MCF 10A (cell line): ENCODE results near the gene IFRD2. TPM values are rescaled to one million over a fixed set of nuclear protein-coding genes. Genes with fewer than 3 reads are reported as not detected.

ENCODE experiments used
- BruUV-seq: library from RNA; stranded (reverse); fragments of 400-500 nt; replicated peaks from 2 replicates; lab custom pipeline; 2021; lab: Mats Ljungman, UMichigan
- CTCF ChIA-PET: fragments of 300-600 bp; sonication (Branson Sonifier 250); formaldehyde crosslinking; extraction: SDS; loops from one replicate; lab custom pipeline; 2021; ENCODE audit warnings: antibody characterized with exemption, inconsistent platforms; lab: Yijun Ruan, JAX
- POLR2A ChIA-PET: fragments of 300-600, 350-650 bp; sonication (Branson Sonifier 250); formaldehyde crosslinking; extraction: SDS; loops from one replicate; lab custom pipeline; 2020; ENCODE audit warnings: antibody characterized with exemption, inconsistent platforms; lab: Yijun Ruan, JAX
- DNase-seq: peaks from one replicate; pipeline ENCODE4 v3.0.0-alpha.2; 2018; ENCODE audit not compliant: unreplicated experiment
- H3K27ac Mint-ChIP-seq: one replicate; pipeline ENCODE4 v1.8.0; 2022; ENCODE audit warnings: mild to moderate bottlenecking, low read depth, mixed read lengths; ENCODE audit not compliant: unreplicated experiment
- H3K27me3 Mint-ChIP-seq: one replicate; pipeline ENCODE4 v1.8.0; 2022; ENCODE audit warnings: mixed read lengths; ENCODE audit not compliant: insufficient read depth, unreplicated experiment
- H3K36me3 Mint-ChIP-seq: one replicate; pipeline ENCODE4 v1.8.0; 2022; ENCODE audit warnings: mild to moderate bottlenecking, moderate library complexity, mixed read lengths; ENCODE audit not compliant: insufficient read depth, unreplicated experiment
- H3K4me1 Mint-ChIP-seq: one replicate; pipeline ENCODE4 v1.8.0; 2022; ENCODE audit warnings: mixed read lengths; ENCODE audit not compliant: insufficient read depth, unreplicated experiment
- H3K4me3 Mint-ChIP-seq: one replicate; pipeline ENCODE4 v1.8.0; 2022; ENCODE audit warnings: mild to moderate bottlenecking, moderate library complexity, mixed read lengths; ENCODE audit not compliant: unreplicated experiment
- H3K9me3 Mint-ChIP-seq: one replicate; pipeline ENCODE4 v1.8.0; 2022; ENCODE audit warnings: mixed read lengths; ENCODE audit not compliant: unreplicated experiment
- intact Hi-C: fragments of 100-400 bp; cut with micrococcal nuclease; formaldehyde crosslinking; loops from 2 replicates; pipeline ENCODE4 v1.14.1; 2022
- total RNA-seq: library from RNA; stranded (reverse); gene quantifications from 2 replicates; pipeline ENCODE4 v1.2.3, GENCODE V29; 2022
- TF ChIP-seq, protein P1 (sequence below): fragments of 200-600 bp; IDR thresholded peaks from one replicate; pipeline ENCODE4 v1.8.0; 2022; ENCODE audit warnings: antibody characterized with exemption, mild to moderate bottlenecking; ENCODE audit not compliant: unreplicated experiment

Gene IFRD2
- total RNA-seq, 1 experiment from 2014 or later: 182 TPM

GRCh38 chr3:50318615-50319014, 26.4 kb upstream of the IFRD2 start:
- Mint-ChIP-seq H3K27ac (no peak overlapping the region), H3K36me3 (peaks cover 6% of the 10 kb centered on the region), H3K9me3 (no peaks in the 10 kb centered on the region), H3K4me3 (no peak overlapping the region), H3K27me3 (no peaks in the 10 kb centered on the region), H3K4me1 (peaks cover 28% of the 10 kb centered on the region)
- TF ChIP-seq, protein P1, sequence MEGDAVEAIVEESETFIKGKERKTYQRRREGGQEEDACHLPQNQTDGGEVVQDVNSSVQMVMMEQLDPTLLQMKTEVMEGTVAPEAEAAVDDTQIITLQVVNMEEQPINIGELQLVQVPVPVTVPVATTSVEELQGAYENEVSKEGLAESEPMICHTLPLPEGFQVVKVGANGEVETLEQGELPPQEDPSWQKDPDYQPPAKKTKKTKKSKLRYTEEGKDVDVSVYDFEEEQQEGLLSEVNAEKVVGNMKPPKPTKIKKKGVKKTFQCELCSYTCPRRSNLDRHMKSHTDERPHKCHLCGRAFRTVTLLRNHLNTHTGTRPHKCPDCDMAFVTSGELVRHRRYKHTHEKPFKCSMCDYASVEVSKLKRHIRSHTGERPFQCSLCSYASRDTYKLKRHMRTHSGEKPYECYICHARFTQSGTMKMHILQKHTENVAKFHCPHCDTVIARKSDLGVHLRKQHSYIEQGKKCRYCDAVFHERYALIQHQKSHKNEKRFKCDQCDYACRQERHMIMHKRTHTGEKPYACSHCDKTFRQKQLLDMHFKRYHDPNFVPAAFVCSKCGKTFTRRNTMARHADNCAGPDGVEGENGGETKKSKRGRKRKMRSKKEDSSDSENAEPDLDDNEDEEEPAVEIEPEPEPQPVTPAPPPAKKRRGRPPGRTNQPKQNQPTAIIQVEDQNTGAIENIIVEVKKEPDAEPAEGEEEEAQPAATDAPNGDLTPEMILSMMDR: no peak
- BruUV-seq: no TSS peak
- intact Hi-C loops: no loop called here
- ChIA-PET CTCF (interaction anchor here (0.9 to 1.3 kb wide), 3 partner anchors 10 to 15 kb away, joined by 3 to 6 read pairs (median 3); partner anchors contain the start of gene TUSC2), POLR2A (interaction anchor here (0.7 to 1.6 kb wide), 5 partner anchors 9 to 26 kb away, joined by 3 to 7 read pairs (median 5); partner anchors contain the start of genes HYAL3, IFRD2 and NAA80)
- DNase-seq: no peak

DNA sequence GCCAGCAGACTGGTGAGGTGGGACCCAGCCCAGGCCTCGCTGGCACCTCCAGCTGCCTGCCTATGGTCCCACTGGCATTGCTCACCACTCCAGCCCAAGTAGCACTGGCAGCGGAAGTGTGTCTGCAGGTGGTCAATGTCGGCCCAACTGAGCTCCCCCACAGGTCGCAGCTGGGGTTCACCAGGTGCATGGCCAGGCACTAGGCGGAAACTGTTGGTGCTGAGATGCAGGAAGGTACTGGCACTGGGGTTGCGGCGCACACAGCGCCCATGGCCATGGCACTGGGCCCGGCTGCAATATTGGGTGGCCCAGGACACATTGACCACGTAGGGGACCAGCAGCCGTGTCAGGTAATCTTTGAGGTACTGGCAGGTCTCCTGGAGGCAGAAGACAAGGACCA, 25.9 kb upstream of the IFRD2 start:
- peaks cover 6% of the 10 kb centered on the region for H3K36me3 Mint-ChIP-seq
- no peak for DNase-seq
- POLR2A ChIA-PET: interaction anchor here (0.7 to 1.7 kb wide), 4 partner anchors 10 to 26 kb away, joined by 5 to 21 read pairs (median 6); partner anchors contain the start of genes HYAL3, IFRD2, NAA80 and TUSC2

DNA sequence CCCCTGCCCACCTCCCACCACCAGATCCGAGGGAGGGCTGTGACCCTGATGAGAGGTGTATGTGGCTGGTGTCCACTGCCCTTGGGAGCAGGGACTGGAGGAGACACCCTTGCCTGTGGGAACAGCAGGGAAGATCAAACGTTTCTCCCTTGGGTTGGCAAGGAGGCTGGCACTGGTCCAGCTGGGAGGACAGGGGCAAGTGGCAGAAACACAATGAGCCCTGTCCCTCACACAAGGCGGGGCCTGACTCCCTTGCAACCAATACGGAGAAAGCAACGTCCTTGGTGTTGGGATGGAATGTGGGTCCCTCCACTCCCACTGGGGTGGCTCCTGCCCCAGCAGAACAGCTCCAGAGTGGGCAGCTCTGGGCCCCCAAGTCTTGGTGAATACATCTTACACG, 25.1 kb upstream of the IFRD2 start:
- ChIA-PET POLR2A (interaction anchor here (0.7 to 3.2 kb wide), 11 partner anchors 9 to 1678 kb away, joined by 3 to 30 read pairs (median 4); partner anchors contain the start of genes CYB561D2, HYAL3, IFRD2 and NAA80), CTCF (interaction anchor here (0.6 to 1.3 kb wide), 5 partner anchors 11 to 225 kb away, joined by 3 read pairs; partner anchors contain the start of gene TUSC2)
- Mint-ChIP-seq H3K27ac (peak overlapping the region; percentile 93), H3K36me3 (peaks cover 6% of the 10 kb centered on the region), H3K27me3 (no peaks in the 10 kb centered on the region), H3K4me3 (peak overlapping the region; percentile 58), H3K9me3 (no peaks in the 10 kb centered on the region), H3K4me1 (peaks cover 29% of the 10 kb centered on the region)
- DNase-seq: peak; percentile 29
- intact Hi-C loops: no loop called here
- TF ChIP-seq, protein P1: no peak
- no TSS peak for BruUV-seq

More for the DNA sequence above, 25.9 kb upstream of the IFRD2 start:
- BruUV-seq: no TSS peak
- H3K4me1 Mint-ChIP-seq: peaks cover 29% of the 10 kb centered on the region
- TF ChIP-seq, protein P1: no peak
- H3K4me3 Mint-ChIP-seq: no peak overlapping the region
- CTCF ChIA-PET: interaction anchor here (1.1 to 1.3 kb wide), 4 partner anchors 10 to 18 kb away, joined by 3 to 6 read pairs (median 3); partner anchors contain the start of gene TUSC2
- intact Hi-C loops: no loop called here
- H3K27me3 Mint-ChIP-seq: no peaks in the 10 kb centered on the region
- no peak overlapping the region for H3K27ac Mint-ChIP-seq
- no peaks in the 10 kb centered on the region for H3K9me3 Mint-ChIP-seq

GRCh38 chr3:50316657-50317242, 24.5 kb upstream of the IFRD2 start:
- DNase-seq: peak; percentile 94
- POLR2A ChIA-PET: interaction anchor here (0.7 to 3.2 kb wide), 11 partner anchors 9 to 1679 kb away, joined by 3 to 30 read pairs (median 4); partner anchors contain the start of genes CYB561D2, HYAL3, IFRD2 and NAA80
- H3K27ac Mint-ChIP-seq: peak overlapping the region; percentile 93
- intact Hi-C loops: no loop called here
- BruUV-seq: no TSS peak
- peaks cover 6% of the 10 kb centered on the region for H3K36me3 Mint-ChIP-seq
- H3K9me3 Mint-ChIP-seq: no peaks in the 10 kb centered on the region
- peak overlapping the region; percentile 58 for H3K4me3 Mint-ChIP-seq
- peaks cover 29% of the 10 kb centered on the region for H3K4me1 Mint-ChIP-seq
- TF ChIP-seq, protein P1: no peak
- H3K27me3 Mint-ChIP-seq: no peaks in the 10 kb centered on the region
- CTCF ChIA-PET: interaction anchor here (0.5 to 1.3 kb wide), 5 partner anchors 11 to 225 kb away, joined by 3 read pairs; partner anchors contain the start of gene TUSC2
